Left ventricle myocardium inferior (tissue), 1 donor: Measurements from ENCODE around the gene PARD6B. TPM values are rescaled to one million over a fixed set of nuclear protein-coding genes. Genes with fewer than 3 reads are reported as not detected.

Experiments used
- DNase-seq: peaks from one replicate; pipeline ENCODE4 v3.0.0-alpha.2; 2020
- H3K27ac ChIP-seq: fragments of 200-600 bp; replicated peaks from 2 replicates; pipeline ENCODE4 v1.8.0; 2021
- H3K27me3 ChIP-seq: fragments of 200-600 bp; 2 replicates; pipeline ENCODE4 v1.8.0; 2021; ENCODE audit warnings: low read depth
- H3K36me3 ChIP-seq: fragments of 200-600 bp; 2 replicates; pipeline ENCODE4 v1.8.0; 2021
- H3K4me1 ChIP-seq: fragments of 200-600 bp; 2 replicates; pipeline ENCODE4 v1.8.0; 2021
- H3K4me3 ChIP-seq: fragments of 200-600 bp; 2 replicates; pipeline ENCODE4 v1.8.0; 2021; ENCODE audit warnings: mild to moderate bottlenecking, moderate library complexity
- H3K9me3 ChIP-seq: fragments of 200-600 bp; replicated peaks from 2 replicates; pipeline ENCODE4 v1.8.0; 2021
- CTCF ChIP-seq: fragments of 200-600 bp; IDR thresholded peaks from 2 replicates; pipeline ENCODE4 v1.8.0; 2021; ENCODE audit warnings: antibody characterized with exemption, mild to moderate bottlenecking, borderline replicate concordance
- intact Hi-C: fragments of 100-400 bp; cut with micrococcal nuclease; formaldehyde crosslinking; loops from one replicate; pipeline ENCODE4 v1.11.0; 2022
- total RNA-seq: library from RNA; stranded (reverse); fragmentation: NEBNext Ultra II Directional; extraction: Animal tissue kit (Norgen Biotek cat#: 25700); gene quantifications from one replicate; pipeline ENCODE4 v1.2.1, GENCODE V29; 2021
- donor health status: DM: no; HTN: yes; CAD: no; lungs with severe emphysema.

PARD6B gene
- total RNA-seq, 1 donor from 2014 or later = 3.4 TPM

GRCh38 chr20:50804437-50805348, 73.3 kb downstream of the PARD6B start:
- intact Hi-C loops = no loop called here
- Histone ChIP-seq H3K36me3 (no peaks in the 10 kb centered on the region), H3K4me1 (no peaks in the 10 kb centered on the region), H3K9me3 (no peaks in the 10 kb centered on the region), H3K4me3 (no peak overlapping the region), H3K27me3 (no peaks in the 10 kb centered on the region), H3K27ac (no peak overlapping the region)
- TF ChIP-seq CTCF = no peak
- DNase-seq = no peak

- intact Hi-C loops = no loop called here
- no peak for TF ChIP-seq CTCF
- Histone ChIP-seq H3K27me3 (no peaks in the 10 kb centered on the region), H3K27ac (no peak overlapping the region), H3K36me3 (no peaks in the 10 kb centered on the region), H3K9me3 (no peaks in the 10 kb centered on the region), H3K4me3 (no peak overlapping the region), H3K4me1 (no peaks in the 10 kb centered on the region)
- DNase-seq = no peak
These were observed 73.9 kb downstream of the PARD6B start for GRCh38 chr20:50805349-50805684.

GRCh38 chr20:50806126-50806768, 74.9 kb downstream of the PARD6B start:
- H3K27me3 ChIP-seq = no peaks in the 10 kb centered on the region
- no peaks in the 10 kb centered on the region for H3K36me3 ChIP-seq
- no peak overlapping the region for H3K4me3 ChIP-seq
- no peak for TF ChIP-seq CTCF
- no peak overlapping the region for H3K27ac ChIP-seq
- DNase-seq = no peak
- intact Hi-C loops = no loop called here
- no peaks in the 10 kb centered on the region for H3K4me1 ChIP-seq
- no peaks in the 10 kb centered on the region for H3K9me3 ChIP-seq

Other genes starting within 250 kb of the PARD6B start
- gene PTPN1, start 221.2 kb upstream of the PARD6B start, total RNA-seq = 25.7 TPM
- gene RIPOR3, start 40.0 kb upstream of the PARD6B start, total RNA-seq = 6.5 TPM
- gene BCAS4, start 63.5 kb downstream of the PARD6B start, total RNA-seq = 2.1 TPM
- 27.3 TPM for gene ADNP, start 199.9 kb downstream of the PARD6B start, total RNA-seq
- gene DPM1, start 227.0 kb downstream of the PARD6B start, total RNA-seq = 44.9 TPM
- 2.8 TPM for gene MOCS3, start 227.2 kb downstream of the PARD6B start, total RNA-seq